Rectal smooth muscle tissue (tissue), 1 donor: Measurements from ENCODE around the gene SUSD4.
"Not testable (repeated sequence)": the region's sequence is repeated elsewhere in the genome, so short reads cannot be mapped to it uniquely, and the experiment has no call there.

Experiments
- H3K27ac ChIP-seq: one replicate; pipeline ENCODE4 v1.7.0; 2013; ENCODE audit warnings: low read depth, low read length, inconsistent platforms
- H3K27me3 ChIP-seq: one replicate; pipeline ENCODE4 v1.7.0; 2013; ENCODE audit warnings: low read length; ENCODE audit not compliant: control insufficient read depth, insufficient read depth
- H3K36me3 ChIP-seq: one replicate; pipeline ENCODE4 v1.7.0; 2013; ENCODE audit warnings: low read length; ENCODE audit not compliant: control insufficient read depth, insufficient read depth
- H3K4me1 ChIP-seq: one replicate; pipeline ENCODE4 v1.7.0; 2013; ENCODE audit warnings: low read length; ENCODE audit not compliant: control insufficient read depth, insufficient read depth
- H3K4me3 ChIP-seq: one replicate; pipeline ENCODE4 v1.7.0; 2013; ENCODE audit warnings: low read length
- H3K9ac ChIP-seq: one replicate; pipeline ENCODE4 v1.7.0; 2013; ENCODE audit warnings: low read length

Gene SUSD4

DNA sequence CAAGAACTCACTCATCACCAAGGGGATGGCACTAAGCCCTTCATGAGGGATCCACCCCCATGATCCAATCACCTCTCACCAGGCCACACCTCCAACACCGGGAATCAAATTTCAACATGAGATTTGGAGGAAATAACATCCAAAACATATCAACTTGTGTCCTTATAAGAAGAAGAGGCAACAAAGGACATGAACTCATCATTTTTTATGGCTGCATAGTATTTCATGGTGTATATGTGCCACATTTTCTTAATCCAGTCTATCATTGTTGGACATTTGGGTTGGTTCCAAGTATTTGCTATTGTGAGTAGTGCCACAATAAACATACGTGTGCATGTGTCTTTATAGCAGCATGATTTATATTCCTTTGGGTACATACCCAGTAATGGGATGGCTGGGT is 112.6 kb downstream of the SUSD4 start:
- not testable (repeated sequence) for H3K36me3 ChIP-seq, H3K27ac ChIP-seq, H3K4me1 ChIP-seq, H3K27me3 ChIP-seq, H3K4me3 ChIP-seq, H3K9ac ChIP-seq

DNA sequence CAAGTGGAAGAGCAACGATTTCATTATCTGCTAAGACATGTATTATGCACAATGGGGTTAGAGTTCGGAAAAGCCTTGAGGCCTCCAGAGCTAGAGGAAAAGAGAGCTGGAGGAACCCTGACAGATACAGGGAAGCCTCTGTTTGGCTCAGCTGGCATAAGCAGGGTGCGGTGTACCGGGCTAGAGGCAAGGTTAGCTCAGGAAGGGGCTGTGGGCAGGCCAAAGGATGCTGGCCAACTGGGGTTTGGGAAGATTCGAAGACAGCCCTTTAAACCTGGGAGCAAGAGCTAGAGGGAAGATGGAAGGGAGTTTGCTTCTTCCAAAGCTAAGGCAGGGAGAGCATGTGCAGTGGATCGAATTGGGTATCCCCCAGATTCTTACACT is 113.4 kb downstream of the SUSD4 start:
- no peaks in the 10 kb centered on the region for H3K36me3 ChIP-seq
- no peaks in the 10 kb centered on the region for H3K27me3 ChIP-seq
- no peak overlapping the region for H3K27ac ChIP-seq
- H3K4me1 ChIP-seq = no peaks in the 10 kb centered on the region
- H3K9ac ChIP-seq = no peak overlapping the region
- no peak overlapping the region for H3K4me3 ChIP-seq

DNA sequence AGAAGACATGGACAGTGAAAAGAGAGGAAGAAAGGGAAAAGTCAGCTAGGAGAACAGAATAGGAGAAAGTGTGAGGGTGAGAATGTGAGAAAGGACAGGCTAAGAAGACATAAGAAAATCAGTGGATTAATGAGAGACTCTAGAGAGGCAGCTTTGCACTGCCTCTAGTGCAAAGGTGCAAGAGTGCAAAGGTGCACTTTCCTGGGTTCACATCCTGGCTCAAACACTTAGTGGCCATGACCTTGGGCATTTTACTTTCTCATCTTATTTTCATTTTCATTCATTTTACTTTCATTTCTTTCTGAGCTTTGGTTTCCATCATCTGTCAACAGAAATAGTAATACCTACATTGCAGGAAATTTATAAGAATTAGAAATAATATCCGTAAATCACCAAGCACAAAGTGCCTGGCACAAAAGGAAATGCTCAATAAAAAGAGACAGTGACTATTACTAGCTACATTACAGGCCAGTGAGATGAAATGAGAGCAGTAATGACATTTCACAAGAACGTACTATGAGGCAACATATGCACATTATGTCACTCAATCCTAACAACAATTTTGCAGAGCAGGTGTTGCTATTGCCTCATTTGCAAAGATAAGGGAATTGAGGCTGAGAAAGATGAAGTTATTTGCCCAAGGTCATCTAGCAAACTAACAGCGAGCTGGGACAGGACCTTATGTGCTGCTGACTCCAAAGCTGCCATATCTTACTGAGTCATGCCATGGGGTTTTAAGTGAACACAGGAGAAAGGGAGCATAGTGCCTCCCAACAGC is 113.9 kb downstream of the SUSD4 start:
- Histone ChIP-seq H3K9ac (no peak overlapping the region), H3K27ac (no peak overlapping the region)

DNA sequence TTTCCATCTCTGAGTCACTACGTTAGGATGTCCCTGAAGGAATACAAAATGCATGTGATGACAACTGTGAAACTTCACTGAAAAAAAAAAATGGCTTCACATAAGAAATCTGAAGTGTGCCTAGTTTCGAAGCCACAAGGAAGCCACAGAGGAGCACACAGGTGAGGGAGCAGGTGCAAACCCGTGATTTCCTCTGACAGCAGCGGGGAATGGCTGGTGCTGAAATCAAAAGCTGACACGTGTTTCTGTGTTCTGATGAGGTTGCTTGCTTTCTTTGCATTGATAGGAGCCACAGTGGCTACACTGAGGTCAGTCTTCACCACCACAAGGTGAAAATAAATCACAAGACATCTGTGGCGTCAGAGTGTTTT is 115.2 kb downstream of the SUSD4 start:
- no peak overlapping the region for H3K4me3 ChIP-seq

More for the DNA sequence above, 113.9 kb downstream of the SUSD4 start:
- Histone ChIP-seq H3K4me3 (no peak overlapping the region), H3K27me3 (no peaks in the 10 kb centered on the region), H3K36me3 (no peaks in the 10 kb centered on the region), H3K4me1 (no peaks in the 10 kb centered on the region)

DNA sequence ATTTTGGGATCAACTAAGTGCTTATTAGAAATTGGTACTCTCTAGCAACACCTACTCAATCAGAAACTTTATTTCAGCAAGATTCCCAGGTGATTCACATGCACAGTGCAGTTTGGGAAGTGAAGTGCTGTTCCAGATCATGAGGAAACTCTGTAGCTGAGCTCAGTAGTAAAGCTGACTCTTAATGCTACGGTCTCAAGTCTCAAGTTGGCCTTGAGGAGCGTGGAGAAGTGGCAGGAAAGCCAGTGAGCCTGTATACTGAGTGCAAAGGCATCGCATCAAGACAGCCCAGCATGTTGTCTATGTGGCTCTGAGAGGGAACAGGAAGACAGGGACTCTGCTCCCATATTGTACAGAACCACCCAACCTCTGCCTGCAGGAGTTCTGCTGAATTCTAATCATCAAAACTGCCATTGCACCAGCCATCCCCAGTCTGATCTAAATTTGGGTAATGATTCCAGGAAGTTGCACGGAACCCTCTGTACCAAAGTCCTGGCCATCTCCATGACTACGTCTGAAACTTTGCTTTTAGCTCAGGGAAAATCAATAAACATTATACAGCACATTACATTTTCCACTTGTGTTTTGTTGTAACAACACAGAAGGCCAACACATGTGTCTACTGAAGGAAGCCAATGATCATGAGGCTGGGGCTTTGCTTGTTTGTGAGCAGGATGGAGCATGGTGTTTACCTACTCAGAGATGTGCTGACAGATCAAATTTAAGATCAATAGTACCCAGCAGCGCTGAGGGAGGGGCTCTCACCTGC is 115.8 kb downstream of the SUSD4 start:
- Histone ChIP-seq H3K4me1 (no peaks in the 10 kb centered on the region), H3K27ac (no peak overlapping the region), H3K36me3 (no peaks in the 10 kb centered on the region), H3K4me3 (no peak overlapping the region), H3K27me3 (no peaks in the 10 kb centered on the region), H3K9ac (no peak overlapping the region)

More for the DNA sequence above, 115.2 kb downstream of the SUSD4 start:
- no peak overlapping the region for H3K27ac ChIP-seq
- no peaks in the 10 kb centered on the region for H3K36me3 ChIP-seq
- H3K27me3 ChIP-seq = no peaks in the 10 kb centered on the region
- H3K9ac ChIP-seq = no peak overlapping the region
- H3K4me1 ChIP-seq = no peaks in the 10 kb centered on the region

DNA sequence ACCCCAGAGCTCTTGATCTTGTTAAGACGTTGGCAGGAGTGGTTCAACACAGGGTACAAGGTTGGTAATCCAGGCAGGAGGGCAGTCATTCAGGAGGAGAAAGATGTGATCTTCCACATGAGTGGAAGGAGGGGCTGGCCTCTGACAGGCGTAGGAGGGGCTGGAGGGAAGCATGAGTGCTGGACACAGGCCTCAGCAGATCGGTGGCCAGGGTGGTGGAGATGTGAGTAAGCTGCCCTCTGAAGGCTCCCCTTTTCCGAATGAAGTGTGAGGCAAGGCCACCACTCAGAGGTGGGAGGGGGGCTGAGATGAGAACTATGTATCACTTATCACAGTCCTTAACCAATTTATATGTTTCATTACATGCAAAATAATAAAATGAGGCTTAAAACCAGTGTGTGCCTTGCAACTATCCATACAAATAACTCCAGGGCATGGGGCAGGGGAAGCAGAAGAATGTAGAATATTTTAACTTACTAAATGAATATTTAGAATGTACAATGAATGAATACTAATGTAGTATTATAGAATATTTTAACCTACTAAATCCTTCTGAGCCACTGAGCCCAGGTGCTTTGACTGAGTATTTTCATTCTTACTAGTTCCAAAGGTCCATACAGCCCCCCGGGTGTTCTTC is 117.4 kb downstream of the SUSD4 start:
- no peaks in the 10 kb centered on the region for H3K4me1 ChIP-seq
- no peak overlapping the region for H3K9ac ChIP-seq
- no peak overlapping the region for H3K27ac ChIP-seq
- no peak overlapping the region for H3K4me3 ChIP-seq
- no peaks in the 10 kb centered on the region for H3K27me3 ChIP-seq
- H3K36me3 ChIP-seq = no peaks in the 10 kb centered on the region

DNA sequence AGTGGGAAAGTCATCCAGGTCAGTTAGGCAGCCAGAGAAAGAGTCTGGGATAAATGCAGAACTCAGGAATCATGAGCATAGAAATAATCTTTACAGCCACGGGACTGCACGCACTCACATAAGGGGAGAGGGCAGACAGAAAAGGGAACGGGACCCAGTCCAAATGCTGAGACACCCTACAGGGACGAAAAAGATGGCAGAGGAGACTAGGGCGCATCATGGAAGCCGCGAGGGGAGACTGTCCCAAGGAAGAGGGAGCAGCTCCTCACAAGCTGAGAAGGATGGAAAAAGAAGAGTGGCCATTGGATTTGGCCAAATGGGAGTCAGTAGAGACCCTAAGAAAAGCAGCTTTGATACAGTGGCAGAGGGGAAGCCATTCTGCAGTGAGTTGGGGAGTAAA is 118.0 kb downstream of the SUSD4 start:
- H3K4me3 ChIP-seq = no peak overlapping the region
- H3K27ac ChIP-seq = no peak overlapping the region
- no peaks in the 10 kb centered on the region for H3K4me1 ChIP-seq
- H3K9ac ChIP-seq = no peak overlapping the region
- H3K36me3 ChIP-seq = no peaks in the 10 kb centered on the region
- no peaks in the 10 kb centered on the region for H3K27me3 ChIP-seq

DNA sequence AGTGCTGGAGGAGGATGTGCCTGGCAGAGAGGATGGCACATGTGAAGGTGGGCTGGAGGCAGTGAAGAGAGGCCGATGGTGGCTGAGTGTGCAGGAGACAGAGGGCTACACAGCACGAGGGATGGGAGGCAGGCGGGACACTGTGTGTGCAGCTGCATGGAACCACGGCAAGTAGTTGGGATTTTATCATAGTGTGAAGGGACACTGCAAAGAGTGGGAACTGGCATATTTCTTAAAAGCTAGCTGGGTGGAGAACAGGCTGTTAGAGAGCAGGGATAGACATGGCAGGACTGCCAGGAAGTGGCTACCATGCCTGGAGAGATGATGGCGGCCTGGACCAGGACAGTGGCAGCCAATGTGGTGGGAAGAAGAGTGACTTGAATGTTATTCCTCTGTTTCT is 118.6 kb downstream of the SUSD4 start:
- Histone ChIP-seq H3K9ac (no peak overlapping the region), H3K4me3 (no peak overlapping the region), H3K36me3 (no peaks in the 10 kb centered on the region), H3K4me1 (no peaks in the 10 kb centered on the region), H3K27me3 (no peaks in the 10 kb centered on the region), H3K27ac (no peak overlapping the region)

DNA sequence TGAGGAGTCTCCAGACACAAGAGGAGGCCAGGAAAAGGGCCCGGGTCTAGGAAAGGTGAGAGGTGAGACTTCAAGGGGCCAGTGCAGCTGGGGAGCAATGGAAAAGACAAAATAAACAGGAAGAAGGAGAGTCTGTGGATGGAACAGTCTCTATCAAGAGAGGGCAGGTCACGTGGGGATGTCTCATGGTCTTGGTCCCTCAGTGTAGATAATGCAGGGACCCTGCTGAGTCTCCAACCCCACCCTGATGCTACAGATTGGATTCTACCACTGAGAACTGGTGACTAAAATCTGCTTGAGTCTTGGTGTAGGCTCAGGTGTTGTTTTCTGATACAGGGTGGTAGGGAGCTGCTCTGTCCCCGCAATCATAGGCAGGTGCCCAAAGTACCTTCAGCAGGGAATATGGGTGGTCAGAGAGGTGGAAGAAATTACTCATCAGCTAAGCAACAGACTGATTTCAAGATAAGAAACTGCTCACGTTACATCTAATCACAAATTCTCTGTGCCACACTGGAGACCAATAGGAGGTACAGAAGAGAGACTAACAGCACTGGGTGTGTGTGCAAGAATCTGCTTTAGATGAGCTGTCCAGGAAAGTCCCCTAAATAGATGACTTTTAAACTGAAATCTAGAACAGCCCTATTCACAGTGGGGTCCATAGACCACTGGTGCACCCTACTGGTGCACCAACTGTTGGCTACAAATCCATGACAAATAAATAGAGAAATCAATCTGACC is 119.4 kb downstream of the SUSD4 start:
- no peaks in the 10 kb centered on the region for H3K36me3 ChIP-seq
- H3K9ac ChIP-seq = no peak overlapping the region
- no peaks in the 10 kb centered on the region for H3K4me1 ChIP-seq
- no peak overlapping the region for H3K27ac ChIP-seq
- no peak overlapping the region for H3K4me3 ChIP-seq
- H3K27me3 ChIP-seq = no peaks in the 10 kb centered on the region

DNA sequence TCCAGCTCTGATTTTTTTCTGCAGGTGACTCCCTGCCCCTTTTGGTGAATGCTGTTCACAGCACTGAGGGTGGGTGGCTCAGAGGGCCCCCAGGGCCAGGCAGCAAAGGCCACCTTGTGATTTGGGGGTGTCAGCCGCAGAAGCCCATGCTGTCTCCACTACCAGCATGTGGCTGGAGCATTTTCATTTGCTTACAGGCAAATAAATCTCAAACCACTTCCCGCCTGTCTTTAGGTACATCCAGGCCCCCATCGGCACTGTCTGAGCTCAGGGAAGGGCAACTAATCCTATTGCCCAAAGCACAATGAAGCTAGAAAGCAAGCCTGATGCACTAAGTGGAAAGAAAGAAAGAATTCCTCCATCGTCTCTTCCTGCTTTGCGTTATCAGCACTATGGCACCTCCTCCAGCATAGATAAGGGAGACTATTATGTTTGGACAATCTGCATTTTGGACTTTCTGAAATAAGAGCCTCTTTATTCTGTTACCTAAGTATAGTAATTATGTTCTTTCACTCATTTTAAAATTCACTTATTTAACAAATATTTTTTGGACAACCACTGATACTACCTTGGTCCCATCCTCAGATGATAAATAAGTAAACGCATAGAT is 120.4 kb downstream of the SUSD4 start:
- Histone ChIP-seq H3K27me3 (no peaks in the 10 kb centered on the region), H3K36me3 (no peaks in the 10 kb centered on the region), H3K4me3 (no peak overlapping the region), H3K4me1 (no peaks in the 10 kb centered on the region), H3K27ac (no peak overlapping the region), H3K9ac (no peak overlapping the region)

DNA sequence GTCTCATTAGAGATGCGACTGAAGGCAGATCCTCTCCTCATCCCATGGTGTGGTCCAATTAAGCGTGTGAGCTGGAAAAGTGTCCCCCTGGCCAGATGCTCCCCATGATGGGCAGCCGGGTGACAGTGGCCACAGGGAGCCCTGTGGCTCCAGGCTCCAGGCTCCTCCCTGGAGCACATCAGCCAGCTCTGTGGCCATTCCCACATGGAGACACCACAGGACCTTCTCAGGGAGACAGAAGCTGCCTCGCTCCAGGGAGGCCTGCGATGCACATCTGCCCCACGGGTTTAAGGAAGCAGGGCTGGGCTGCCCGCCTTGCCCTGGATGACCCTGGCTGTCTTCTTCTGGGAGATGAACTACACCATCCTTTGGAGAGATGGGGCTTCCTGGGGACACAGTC is 121.0 kb downstream of the SUSD4 start:
- Histone ChIP-seq H3K4me1 (no peaks in the 10 kb centered on the region), H3K4me3 (no peak overlapping the region), H3K9ac (no peak overlapping the region), H3K36me3 (no peaks in the 10 kb centered on the region), H3K27me3 (no peaks in the 10 kb centered on the region), H3K27ac (no peak overlapping the region)

DNA sequence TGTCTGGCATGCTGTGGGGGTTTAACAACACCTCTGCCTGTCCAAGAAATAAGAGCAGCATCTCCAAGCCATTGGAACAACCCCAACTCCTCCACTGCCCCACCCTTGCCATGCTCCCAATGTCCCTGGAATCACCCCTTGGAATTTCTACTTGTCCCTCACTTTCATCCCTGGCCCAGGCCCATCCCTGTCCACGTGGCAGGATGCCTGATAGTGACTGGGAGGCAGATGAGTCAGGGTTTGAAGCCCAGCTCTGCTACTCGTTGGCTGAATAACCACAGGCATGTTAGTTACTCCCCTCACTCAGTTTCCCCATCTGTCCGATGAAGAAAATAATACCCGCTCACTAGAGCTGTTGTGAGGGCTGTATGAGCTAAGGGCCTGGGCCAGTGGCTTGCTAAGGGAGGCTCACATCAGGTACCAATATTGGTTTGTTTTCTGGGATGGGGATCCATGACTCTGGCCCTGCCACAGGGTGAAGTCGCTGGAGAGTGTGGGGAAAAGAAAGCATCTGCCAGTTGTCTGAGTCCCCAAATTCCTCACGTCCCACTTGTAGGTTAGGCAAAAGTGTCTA is 121.5 kb downstream of the SUSD4 start:
- no peak overlapping the region for H3K4me3 ChIP-seq
- H3K27ac ChIP-seq = no peak overlapping the region
- H3K9ac ChIP-seq = no peak overlapping the region
- H3K27me3 ChIP-seq = no peaks in the 10 kb centered on the region
- no peaks in the 10 kb centered on the region for H3K4me1 ChIP-seq
- H3K36me3 ChIP-seq = no peaks in the 10 kb centered on the region
